Right lobe of liver (tissue), 6 donors: ENCODE measurements around the gene BMP2K. TPM values are rescaled to one million over a fixed set of nuclear protein-coding genes. Genes with fewer than 3 reads are reported as not detected.
"Not testable (repeated sequence)": the region's sequence is repeated elsewhere in the genome, so short reads cannot be mapped to it uniquely, and the experiment has no call there.

Experiments
- ATAC-seq, 4 donors: fragments of 200-7000 bp; cut with Tn5 transposase; one replicate each; pipeline ENCODE4 v1.9.1; 2020; ENCODE audit warnings: mild to moderate bottlenecking in 4 of 4, moderate library complexity in 4 of 4
- DNase-seq, 3 donors: peaks; one replicate each; pipeline ENCODE4 v3.0.0-alpha.2; 2020
- H3K27ac ChIP-seq, 3 donors: fragments of 200-600 bp; one replicate each; pipeline ENCODE4 v1.8.0; 2022
- H3K27me3 ChIP-seq, 2 donors: fragments of 200-600 bp; one replicate each; pipeline ENCODE4 v1.8.0; 2022
- H3K36me3 ChIP-seq, 4 donors: fragments of 200-600 bp; sonication (generic) in 1 of 4; one replicate each; pipeline versions ENCODE4 v1.5.1 to v1.8.0; 2017 to 2022; ENCODE audit warnings: control low read depth in 1 of 4
- H3K4me1 ChIP-seq, 4 donors: fragments of 200-600 bp; sonication (generic) in 1 of 4; one replicate each; pipeline versions ENCODE4 v1.5.1 to v1.8.0; 2017 to 2022; ENCODE audit warnings: control low read depth in 1 of 4
- H3K4me3 ChIP-seq, 3 donors: fragments of 200-600 bp; one replicate each; pipeline ENCODE4 v1.8.0; 2022
- H3K9me3 ChIP-seq, 4 donors: fragments of 200-600 bp; sonication (generic) in 1 of 4; one replicate each; pipeline versions ENCODE4 v1.5.1 to v1.8.0; 2017 to 2022; ENCODE audit warnings: control low read depth in 1 of 4
- POLR2A ChIP-seq: fragments of 450-650 bp; IDR thresholded peaks from one replicate; pipeline ENCODE4 v1.6.1; 2017; ENCODE audit warnings: antibody characterized with exemption, mild to moderate bottlenecking
- WGBS: methylation state at CpG from one replicate; pipeline ENCODE4 v1.1.6; 2018; ENCODE audit warnings: low coverage, low lambda C conversion rate; ENCODE audit not compliant: insufficient coverage; ENCODE audit errors: missing lambda C conversion rate; 5-methylcytosine and 5-hydroxymethylcytosine counted together
- intact Hi-C, 2 donors: fragments of 100-400 bp; cut with DNase I; formaldehyde crosslinking; loops; one replicate each; pipeline versions ENCODE4 v1.11.2 to v1.14.1; 2022
- total RNA-seq, 6 experiments: library from RNA; depleted of rRNA in 2 of 6; stranded (reverse); fragments of >200 nt in 2 of 6; fragmentation: NEBNext Ultra II Directional in 3 of 6; extraction: Animal tissue kit (Norgen Biotek cat#: 25700) in 3 of 6; gene quantifications; one replicate each; pipeline versions ENCODE4 v1.1.0 to v1.2.4, GENCODE V29; 2016 to 2023
- TF ChIP-seq, protein P1 (sequence below), 4 donors: fragments of 200-600 bp in 3 of 4; fragments of 450-650 bp in 1 of 4; IDR thresholded peaks; one replicate each; pipeline versions ENCODE4 v1.5.1 to v1.8.0; 2016 to 2022; ENCODE audit warnings: antibody characterized with exemption in 4 of 4, mild to moderate bottlenecking in 2 of 4
- donor health status: DM: no; HTN: yes; CAD: no.
- donor health status: DM: no; HTN: no; CAD: no.
- donor health status: DM: no; HTN: no; CAD: no.
- donor health status: DM: no; HTN: yes; CAD: no.
- donor health status: DM: no; HTN: yes; CAD: no.

BMP2K gene
- total RNA-seq, 6 experiments from 2014 or later = 13.1 to 23.3 (median 18.2) TPM

GRCh38 chr4:78784236-78784865 is 8.2 kb downstream of the BMP2K start:
- intact Hi-C loops = no loop called here
- ATAC-seq = no peak
- no peaks in the 10 kb centered on the region for H3K9me3 ChIP-seq
- no peak overlapping the region for H3K27ac ChIP-seq
- H3K27me3 ChIP-seq = no peaks in the 10 kb centered on the region
- no peaks in the 10 kb centered on the region for H3K36me3 ChIP-seq
- 66% methylated on average over 4 of the region's 4 CpGs for WGBS
- peaks cover 0 to 32% (median 9%) of the 10 kb centered on the region in 4 donors for H3K4me1 ChIP-seq
- no peak overlapping the region for H3K4me3 ChIP-seq
- TF ChIP-seq, protein P1, sequence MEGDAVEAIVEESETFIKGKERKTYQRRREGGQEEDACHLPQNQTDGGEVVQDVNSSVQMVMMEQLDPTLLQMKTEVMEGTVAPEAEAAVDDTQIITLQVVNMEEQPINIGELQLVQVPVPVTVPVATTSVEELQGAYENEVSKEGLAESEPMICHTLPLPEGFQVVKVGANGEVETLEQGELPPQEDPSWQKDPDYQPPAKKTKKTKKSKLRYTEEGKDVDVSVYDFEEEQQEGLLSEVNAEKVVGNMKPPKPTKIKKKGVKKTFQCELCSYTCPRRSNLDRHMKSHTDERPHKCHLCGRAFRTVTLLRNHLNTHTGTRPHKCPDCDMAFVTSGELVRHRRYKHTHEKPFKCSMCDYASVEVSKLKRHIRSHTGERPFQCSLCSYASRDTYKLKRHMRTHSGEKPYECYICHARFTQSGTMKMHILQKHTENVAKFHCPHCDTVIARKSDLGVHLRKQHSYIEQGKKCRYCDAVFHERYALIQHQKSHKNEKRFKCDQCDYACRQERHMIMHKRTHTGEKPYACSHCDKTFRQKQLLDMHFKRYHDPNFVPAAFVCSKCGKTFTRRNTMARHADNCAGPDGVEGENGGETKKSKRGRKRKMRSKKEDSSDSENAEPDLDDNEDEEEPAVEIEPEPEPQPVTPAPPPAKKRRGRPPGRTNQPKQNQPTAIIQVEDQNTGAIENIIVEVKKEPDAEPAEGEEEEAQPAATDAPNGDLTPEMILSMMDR (IDR thresholded peaks at IDR 0.05) = no peak
- TF ChIP-seq POLR2A = no peak
- DNase-seq = no peak

- 42% methylated on average over 2 of the region's 2 CpGs for WGBS
- Histone ChIP-seq H3K27ac (peak overlapping the region in 2 of 3 donors; percentile 23 to 71), H3K4me1 (peaks cover 0 to 32% (median 9%) of the 10 kb centered on the region in 4 donors), H3K9me3 (no peaks in the 10 kb centered on the region), H3K4me3 (peak overlapping the region in 1 of 3 donors; percentile 3), H3K36me3 (no peaks in the 10 kb centered on the region), H3K27me3 (no peaks in the 10 kb centered on the region)
- peak; percentile 84 to 91 (median 89) for ATAC-seq
- TF ChIP-seq POLR2A = no peak
- TF ChIP-seq, protein P1 (IDR thresholded peaks at IDR 0.05) = no peak
- no peak for DNase-seq
- intact Hi-C loops = no loop called here
Observed at GRCh38 chr4:78787392-78788006, 11.3 kb downstream of the BMP2K start.

GRCh38 chr4:78788007-78788889 is 12.1 kb downstream of the BMP2K start:
- intact Hi-C loops = no loop called here
- peak overlapping the region in 1 of 3 donors; percentile 3 for H3K4me3 ChIP-seq
- H3K9me3 ChIP-seq = no peaks in the 10 kb centered on the region
- H3K27me3 ChIP-seq = no peaks in the 10 kb centered on the region
- no peak for DNase-seq
- TF ChIP-seq, protein P1 (IDR thresholded peaks at IDR 0.05) = no peak
- TF ChIP-seq POLR2A = no peak
- H3K27ac ChIP-seq = peak overlapping the region in 2 of 3 donors; percentile 23 to 71
- WGBS = 31% methylated on average over 3 of the region's 3 CpGs
- H3K36me3 ChIP-seq = no peaks in the 10 kb centered on the region
- ATAC-seq = peak; percentile 49 to 70 (median 65)
- H3K4me1 ChIP-seq = peaks cover 0 to 32% (median 9%) of the 10 kb centered on the region in 4 donors

DNA sequence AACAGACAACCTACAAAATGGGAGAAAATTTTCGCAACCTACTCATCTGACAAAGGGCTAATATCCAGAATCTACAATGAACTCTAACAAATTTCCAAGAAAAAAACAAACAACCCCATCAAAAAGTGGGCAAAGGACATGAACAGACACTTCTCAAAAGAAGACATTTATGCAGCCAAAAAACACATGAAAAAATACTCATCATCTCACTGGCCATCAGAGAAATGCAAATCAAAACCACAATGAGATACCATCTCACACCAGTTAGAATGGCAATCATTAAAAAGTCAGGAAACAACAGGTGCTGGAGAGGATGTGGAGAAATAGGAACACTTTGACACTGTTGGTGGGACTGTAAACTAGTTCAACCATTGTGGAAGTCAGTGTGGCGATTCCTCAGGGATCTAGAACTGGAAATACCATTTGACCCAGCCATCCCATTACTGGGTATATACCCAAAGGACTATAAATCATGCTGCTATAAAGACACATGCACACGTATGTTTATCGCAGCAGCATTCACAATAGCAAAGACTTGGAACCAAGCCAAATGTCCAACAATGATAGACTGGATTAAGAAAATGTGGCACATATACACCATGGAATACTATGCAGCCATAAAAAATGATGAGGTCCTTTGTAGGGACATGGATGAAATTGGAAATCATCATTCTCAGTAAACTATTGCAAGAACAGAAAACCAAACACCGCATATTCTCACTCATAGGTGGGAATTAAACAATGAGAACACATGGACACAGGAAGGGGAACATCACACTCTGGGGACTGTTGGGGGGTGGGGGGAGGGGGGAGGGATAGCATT is 19.7 kb downstream of the BMP2K start:
- DNase-seq, H3K4me3 ChIP-seq, H3K4me1 ChIP-seq, ATAC-seq, H3K9me3 ChIP-seq, H3K36me3 ChIP-seq, intact Hi-C loops, H3K27ac ChIP-seq, H3K27me3 ChIP-seq: not testable (repeated sequence)
- WGBS = 83% methylated on average over 3 of the region's 5 CpGs
